BE2C (cell line): Measurements from ENCODE around the gene ERMP1.

Source experiments
- DNase-seq: peaks from one replicate; pipeline ENCODE4 v3.0.0-alpha.2; 2020
- H3K27me3 ChIP-seq: fragments of 250-450 bp; sonication (Bioruptor Pico); 2 replicates; pipeline ENCODE4 v1.5.1; 2020; ENCODE audit warnings: mild to moderate bottlenecking
- H3K36me3 ChIP-seq: fragments of 250-450 bp; sonication (Bioruptor Pico); 2 replicates; pipeline ENCODE4 v1.5.1; 2020; ENCODE audit warnings: mild to moderate bottlenecking
- H3K4me1 ChIP-seq: fragments of 250-450 bp; sonication (Bioruptor Pico); 2 replicates; pipeline ENCODE4 v1.5.1; 2020
- H3K4me3 ChIP-seq: 2 replicates; pipeline ENCODE4 v1.5.1; 2011; ENCODE audit warnings: low read depth, low read length
- H3K9me3 ChIP-seq: fragments of 250-450 bp; sonication (Bioruptor Pico); 2 replicates; pipeline ENCODE4 v1.5.1; 2020
- TF ChIP-seq, protein P1 (sequence below): IDR thresholded peaks from 2 replicates; pipeline ENCODE4 v1.5.1; 2012; ENCODE audit warnings: mild to moderate bottlenecking, low read depth, low read length

The ERMP1 gene

DNA sequence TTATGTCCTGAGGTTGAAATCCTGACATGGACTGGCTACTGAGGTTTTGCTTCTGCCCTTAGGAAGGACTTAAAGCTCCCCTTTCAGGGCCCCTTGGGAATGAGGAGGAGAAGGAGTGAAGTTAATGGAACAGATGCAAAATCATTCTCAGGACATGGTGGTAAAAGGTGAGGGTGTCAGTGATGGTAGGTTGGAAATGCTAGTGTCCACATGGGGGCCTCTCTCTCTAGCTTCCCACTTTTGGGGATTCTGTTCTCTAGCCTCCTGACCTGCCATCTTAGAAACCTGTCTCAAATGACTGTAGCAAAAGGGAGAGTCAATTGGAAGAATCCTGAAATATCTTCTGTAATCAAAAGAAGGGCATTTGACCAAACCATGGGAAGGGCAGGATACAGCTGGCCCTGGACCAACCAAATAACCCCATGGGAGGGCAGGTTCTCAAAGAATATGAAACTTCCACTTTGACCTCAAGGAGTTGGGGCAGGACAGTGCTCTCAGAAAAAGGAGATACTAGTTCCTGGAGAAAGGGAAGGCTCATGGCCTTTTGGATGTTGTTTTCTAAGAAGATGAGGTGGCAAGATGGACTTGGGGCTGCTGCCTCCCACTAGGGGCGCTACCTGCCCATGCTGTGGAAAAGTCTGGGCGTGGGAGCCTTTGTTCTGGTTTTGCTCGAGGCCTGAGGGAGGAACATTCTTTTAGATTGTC, 36.5 kb upstream of the ERMP1 start:
- H3K9me3 ChIP-seq = no peaks in the 10 kb centered on the region
- H3K27me3 ChIP-seq = no peaks in the 10 kb centered on the region
- H3K36me3 ChIP-seq = no peaks in the 10 kb centered on the region
- no peak overlapping the region for H3K4me3 ChIP-seq
- H3K4me1 ChIP-seq = peaks cover 3% of the 10 kb centered on the region; the same call in 1 of the 2 replicates
- TF ChIP-seq, protein P1, sequence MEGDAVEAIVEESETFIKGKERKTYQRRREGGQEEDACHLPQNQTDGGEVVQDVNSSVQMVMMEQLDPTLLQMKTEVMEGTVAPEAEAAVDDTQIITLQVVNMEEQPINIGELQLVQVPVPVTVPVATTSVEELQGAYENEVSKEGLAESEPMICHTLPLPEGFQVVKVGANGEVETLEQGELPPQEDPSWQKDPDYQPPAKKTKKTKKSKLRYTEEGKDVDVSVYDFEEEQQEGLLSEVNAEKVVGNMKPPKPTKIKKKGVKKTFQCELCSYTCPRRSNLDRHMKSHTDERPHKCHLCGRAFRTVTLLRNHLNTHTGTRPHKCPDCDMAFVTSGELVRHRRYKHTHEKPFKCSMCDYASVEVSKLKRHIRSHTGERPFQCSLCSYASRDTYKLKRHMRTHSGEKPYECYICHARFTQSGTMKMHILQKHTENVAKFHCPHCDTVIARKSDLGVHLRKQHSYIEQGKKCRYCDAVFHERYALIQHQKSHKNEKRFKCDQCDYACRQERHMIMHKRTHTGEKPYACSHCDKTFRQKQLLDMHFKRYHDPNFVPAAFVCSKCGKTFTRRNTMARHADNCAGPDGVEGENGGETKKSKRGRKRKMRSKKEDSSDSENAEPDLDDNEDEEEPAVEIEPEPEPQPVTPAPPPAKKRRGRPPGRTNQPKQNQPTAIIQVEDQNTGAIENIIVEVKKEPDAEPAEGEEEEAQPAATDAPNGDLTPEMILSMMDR = peak; percentile 55
- peak; percentile 24 for DNase-seq

GRCh38 chr9:5868235-5868634, 35.3 kb upstream of the ERMP1 start:
- no peaks in the 10 kb centered on the region for H3K36me3 ChIP-seq

GRCh38 chr9:5866685-5867084, 33.8 kb upstream of the ERMP1 start:
- Histone ChIP-seq H3K4me3 (no peak overlapping the region), H3K9me3 (no peaks in the 10 kb centered on the region), H3K27me3 (no peaks in the 10 kb centered on the region), H3K4me1 (peaks cover 3% of the 10 kb centered on the region; the same call in 1 of the 2 replicates), H3K36me3 (no peaks in the 10 kb centered on the region)
- TF ChIP-seq, protein P1 = no peak
- no peak for DNase-seq

More at GRCh38 chr9:5868235-5868634, 35.3 kb upstream of the ERMP1 start:
- no peak for DNase-seq
- no peak overlapping the region for H3K4me3 ChIP-seq
- H3K27me3 ChIP-seq = no peaks in the 10 kb centered on the region
- TF ChIP-seq, protein P1 = no peak
- no peaks in the 10 kb centered on the region for H3K9me3 ChIP-seq
- peaks cover 3% of the 10 kb centered on the region; the same call in 1 of the 2 replicates for H3K4me1 ChIP-seq

- Histone ChIP-seq H3K27me3 (no peaks in the 10 kb centered on the region), H3K4me1 (peaks cover 3% of the 10 kb centered on the region; the same call in 1 of the 2 replicates), H3K9me3 (no peaks in the 10 kb centered on the region), H3K4me3 (no peak overlapping the region), H3K36me3 (no peaks in the 10 kb centered on the region)
- no peak for DNase-seq
- TF ChIP-seq, protein P1 = no peak
These were observed 33.4 kb upstream of the ERMP1 start for GRCh38 chr9:5866272-5866671.

GRCh38 chr9:5864446-5864845, 31.5 kb upstream of the ERMP1 start:
- H3K4me1 ChIP-seq = no peaks in the 10 kb centered on the region
- H3K4me3 ChIP-seq = no peak overlapping the region

More at GRCh38 chr9:5864446-5864845, 31.5 kb upstream of the ERMP1 start:
- H3K36me3 ChIP-seq = no peaks in the 10 kb centered on the region
- H3K9me3 ChIP-seq = no peaks in the 10 kb centered on the region
- TF ChIP-seq, protein P1 = no peak
- DNase-seq = no peak
- no peaks in the 10 kb centered on the region for H3K27me3 ChIP-seq
